A549 (cell line): ENCODE data around the gene GMPPB. TPM values are rescaled to one million over a fixed set of nuclear protein-coding genes. Genes with fewer than 3 reads are reported as not detected.

Source experiments
- ATAC-seq, 2 experiments: fragments of 200-7000 bp in 1 of 2; fragments of >200 bp in 1 of 2; cut with Nextera tagmentation in 1 of 2; cut with Tn5 transposase in 1 of 2; 3 replicates each; pipeline versions ENCODE4 v1.8.0 to v1.9.1; 2018 to 2020; ENCODE audit warnings: mild to moderate bottlenecking in 1 of 2, moderate library complexity in 1 of 2
- CTCF ChIA-PET: fragments of 300-600 bp; sonication (Branson Sonifier 250); formaldehyde crosslinking; extraction: SDS; loops from one replicate; lab custom pipeline; 2021; ENCODE audit warnings: antibody characterized with exemption, inconsistent platforms; lab: Yijun Ruan, JAX
- POLR2A ChIA-PET: fragments of 350-600 bp; formaldehyde crosslinking; extraction: SDS; loops from one replicate; lab custom pipeline; 2021; ENCODE audit warnings: antibody characterized with exemption, inconsistent platforms; lab: Yijun Ruan, JAX
- DNase-seq, 2 experiments: peaks; one replicate each; pipeline versions ENCODE4 v3.0.0 to v3.0.0-alpha.2; 2011 to 2016; ENCODE audit warnings: low read depth in 1 of 2, low spot score in 1 of 2
- FAIRE-seq: peaks from 2 replicates; lab custom pipeline; 2011; peaks lifted over from hg19 to GRCh38; lab: Jason Lieb, UNC
- H3K27ac ChIP-seq, 2 experiments: fragments of >200 bp; sonication (Bioruptor Twin); formaldehyde crosslinking; 3 replicates each; pipeline ENCODE4 v1.5.1; 2016 to 2017
- H3K4me1 ChIP-seq: fragments of >200 bp; sonication (Bioruptor Twin); formaldehyde crosslinking; 3 replicates; pipeline ENCODE4 v1.6.1; 2016
- H3K4me2 ChIP-seq: fragments of >200 bp; sonication (Bioruptor Twin); formaldehyde crosslinking; 3 replicates; pipeline ENCODE4 v1.6.1; 2016
- H3K4me3 ChIP-seq: fragments of >200 bp; sonication (Bioruptor Twin); formaldehyde crosslinking; 3 replicates; pipeline ENCODE4 v1.5.1; 2016
- H3K9me3 ChIP-seq: fragments of >200 bp; sonication (Bioruptor Twin); formaldehyde crosslinking; 3 replicates; pipeline ENCODE4 v1.6.1; 2016
- CBX8 ChIP-seq: fragments of 200-600 bp; sonication (generic); IDR thresholded peaks from 2 replicates; pipeline ENCODE4 v1.6.1; 2016
- CEBPB ChIP-seq, 2 experiments: fragments of >200 bp in 1 of 2; sonication (Bioruptor Twin) in 1 of 2; formaldehyde crosslinking in 1 of 2; IDR thresholded peaks; 2 replicates each; pipeline ENCODE4 v1.6.1; 2012 to 2016
- CHD2 ChIP-seq: fragments of 150-350 bp; IDR thresholded peaks from 2 replicates; pipeline ENCODE4 v1.6.1; 2014; ENCODE audit warnings: low read length; ENCODE audit not compliant: partially characterized antibody
- CHD4 ChIP-seq: fragments of 200-600 bp; sonication (generic); IDR thresholded peaks from 2 replicates; pipeline ENCODE4 v1.6.1; 2016; ENCODE audit warnings: antibody characterized with exemption, mild to moderate bottlenecking, borderline replicate concordance
- EHF ChIP-seq: fragments of 250-450 bp; sonication (Bioruptor Pico); IDR thresholded peaks from 2 replicates; pipeline ENCODE4 v1.5.0; 2020; ENCODE audit warnings: mild to moderate bottlenecking
- ELK1 ChIP-seq: fragments of 150-350 bp; IDR thresholded peaks from 2 replicates; pipeline ENCODE4 v1.6.1; 2014; ENCODE audit warnings: low read depth, mild to moderate bottlenecking, low read length
- EP300 ChIP-seq, 2 experiments: fragments of >200 bp; sonication (Bioruptor Twin); formaldehyde crosslinking; IDR thresholded peaks; 2 replicates in 1 of 2; 3 replicates in 1 of 2; pipeline ENCODE4 v1.6.1; 2016 to 2017
- FOXS1 ChIP-seq: fragments of 250-450 bp; sonication (Bioruptor Pico); IDR thresholded peaks from 2 replicates; pipeline ENCODE4 v1.5.0; 2020; ENCODE audit warnings: mild to moderate bottlenecking, moderate library complexity
- HEYL ChIP-seq: fragments of 250-450 bp; sonication (Bioruptor Pico); IDR thresholded peaks from 2 replicates; pipeline ENCODE4 v1.8.0; 2021; ENCODE audit warnings: mild to moderate bottlenecking, moderate library complexity
- HMGXB4 ChIP-seq: fragments of 250-450 bp; sonication (Bioruptor Pico); IDR thresholded peaks from 2 replicates; pipeline ENCODE4 v1.5.0; 2021; ENCODE audit warnings: mild to moderate bottlenecking, moderate library complexity, borderline replicate concordance
- JUN ChIP-seq, 2 experiments: fragments of >200 bp; sonication (Bioruptor Twin); formaldehyde crosslinking; IDR thresholded peaks; 2 replicates in 1 of 2; 3 replicates in 1 of 2; pipeline ENCODE4 v1.6.1; 2016 to 2017
- JUNB ChIP-seq: fragments of >200 bp; sonication (Bioruptor Twin); formaldehyde crosslinking; IDR thresholded peaks from 2 replicates; pipeline ENCODE4 v1.6.1; 2016
- MYC ChIP-seq: IDR thresholded peaks from 2 replicates; pipeline ENCODE4 v1.6.1; 2012; ENCODE audit warnings: mild to moderate bottlenecking, inconsistent platforms, low read length, improper control_type of control experiment, borderline replicate concordance
- POLR2A ChIP-seq: IDR thresholded peaks from 2 replicates; pipeline ENCODE4 v1.6.1; 2012; ENCODE audit warnings: mild to moderate bottlenecking, low read length
- RFX5 ChIP-seq: fragments of 450-650 bp; IDR thresholded peaks from 2 replicates; pipeline ENCODE4 v1.7.1; 2014; ENCODE audit warnings: antibody characterized with exemption, mild to moderate bottlenecking, moderate library complexity
- TFCP2L1 ChIP-seq: fragments of 250-450 bp; sonication (Bioruptor Pico); IDR thresholded peaks from 2 replicates; pipeline ENCODE4 v1.5.0; 2021; ENCODE audit warnings: mild to moderate bottlenecking
- ZC3H11A ChIP-seq: fragments of 450-650 bp; IDR thresholded peaks from 2 replicates; pipeline ENCODE4 v1.6.1; 2014; ENCODE audit warnings: antibody characterized with exemption, mild to moderate bottlenecking
- WGBS: methylation state at CpG from one replicate; pipeline ENCODE4 v1.1.6; 2017; ENCODE audit errors: missing lambda C conversion rate; 5-methylcytosine and 5-hydroxymethylcytosine counted together
- polyA plus RNA-seq, 4 experiments: library from polyadenylated mRNA; depleted of rRNA in 3 of 4; stranded (reverse); fragments of >200 nt; fragmentation: RNase III in 1 of 4; extraction: RNeasy Plus Mini Kit Qiagen cat#74134 plus additional on column Dnase treatment in 1 of 4; gene quantifications; 2 replicates in 3 of 4; 3 replicates in 1 of 4; pipeline ENCODE4 v1.2.3, GENCODE V29; 2011 to 2017
- TF ChIP-seq, protein P1 (sequence below): IDR thresholded peaks from 2 replicates; pipeline ENCODE4 v1.6.1; 2012

GMPPB gene
- polyA plus RNA-seq, 2 of the 4 experiments (the other 2 are of a cell fraction), result 12.9 to 24.1 TPM

- ATAC-seq (no peak), DNase-seq (no peak), FAIRE-seq (no peak)
- Histone ChIP-seq H3K9me3 (no peaks in the 10 kb centered on the region), H3K4me1 (peaks cover 14% of the 10 kb centered on the region), H3K4me2 (no peak overlapping the region), H3K4me3 (no peak overlapping the region), H3K27ac (no peak overlapping the region)
- ChIA-PET CTCF (interaction anchor here (0.9 to 3.0 kb wide), 5 partner anchors 19 to 244 kb away, joined by 3 to 18 read pairs (median 4); partner anchors contain the start of gene INKA1), POLR2A (interaction anchor here (0.5 kb wide), 1 partner anchor 96 kb away, joined by 6 read pairs; no protein-coding TSS in a partner anchor)
- 86% methylated on average over 4 of the region's 4 CpGs for WGBS
- no peak for TF ChIP-seq FOXS1 (CRISPR knock-in tag)
- TF ChIP-seq EHF (CRISPR knock-in tag), result no peak
These were observed 2.7 kb downstream of the GMPPB start for GRCh38 chr3:49720855-49721595.

DNA sequence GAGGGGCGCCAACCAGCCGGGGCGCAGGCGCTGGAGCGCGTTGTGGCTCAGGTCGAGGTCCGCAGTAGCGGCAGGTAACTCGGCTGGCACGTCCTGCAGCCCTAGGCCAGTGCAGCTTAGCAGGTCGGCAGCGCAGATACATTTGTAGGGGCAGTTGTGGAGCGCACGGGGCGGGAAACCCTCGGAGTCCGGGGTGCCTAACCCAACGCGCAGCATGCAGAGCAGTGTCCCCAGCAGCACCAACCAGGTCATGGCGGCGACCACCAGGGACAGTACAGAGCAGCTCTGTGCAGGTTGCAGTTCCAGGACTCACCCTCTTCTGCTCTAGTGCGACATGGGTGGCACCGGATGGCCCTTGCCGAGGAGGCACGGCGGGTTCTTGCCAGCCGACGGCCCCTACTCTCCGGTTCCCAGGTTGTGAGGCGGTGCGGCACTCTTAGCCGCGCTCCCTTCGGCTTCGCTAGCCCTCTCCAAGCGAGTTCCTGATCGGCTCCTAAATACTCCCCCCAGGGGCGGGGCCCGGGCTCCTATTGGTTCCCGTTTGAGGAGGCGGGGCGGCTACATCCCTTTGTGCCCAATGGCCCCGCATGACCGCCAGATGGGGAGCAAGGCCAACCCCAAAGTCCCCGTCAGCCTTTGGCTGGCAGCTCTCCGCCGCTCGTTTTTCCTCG lies 4.4 kb downstream of the GMPPB start, which contains the start of gene AMIGO3:
AMIGO3 (minus strand) TSS at position 471 of the 671 bp plus-strand sequence; CDS start at position 252, 219 bp downstream.
- CTCF ChIA-PET, result interaction anchor here (1.1 to 3.7 kb wide), 4 partner anchors 11 to 120 kb away, joined by 4 to 24 read pairs (median 11); no protein-coding TSS in a partner anchor
- peak; percentile 82 to 96 for DNase-seq
- H3K4me1 ChIP-seq, result peaks cover 8% of the 10 kb centered on the region
- 70% methylated on average over 15 of the region's 50 CpGs for WGBS
- H3K4me3 ChIP-seq, result peak within 1 kb of the TSS; percentile 34; the same call in 2 of the 3 replicates
- H3K4me2 ChIP-seq, result peak within 1 kb of the TSS; percentile 84
- no peak for FAIRE-seq
- H3K9me3 ChIP-seq, result no peaks in the 10 kb centered on the region
- POLR2A ChIA-PET, result no interaction called here
- H3K27ac ChIP-seq, result peak within 1 kb of the TSS in 1 of 2 experiments; percentile 79; a peak in 3 of 6 replicates
- TF ChIP-seq MYC, result no peak
- no peak for TF ChIP-seq CEBPB (IDR thresholded peaks at IDR 0.05)
- no peak for TF ChIP-seq ZC3H11A
- TF ChIP-seq EHF (CRISPR knock-in tag), result no peak
- no peak for TF ChIP-seq RFX5
- no peak for TF ChIP-seq HEYL (CRISPR knock-in tag)
- TF ChIP-seq, protein P1, sequence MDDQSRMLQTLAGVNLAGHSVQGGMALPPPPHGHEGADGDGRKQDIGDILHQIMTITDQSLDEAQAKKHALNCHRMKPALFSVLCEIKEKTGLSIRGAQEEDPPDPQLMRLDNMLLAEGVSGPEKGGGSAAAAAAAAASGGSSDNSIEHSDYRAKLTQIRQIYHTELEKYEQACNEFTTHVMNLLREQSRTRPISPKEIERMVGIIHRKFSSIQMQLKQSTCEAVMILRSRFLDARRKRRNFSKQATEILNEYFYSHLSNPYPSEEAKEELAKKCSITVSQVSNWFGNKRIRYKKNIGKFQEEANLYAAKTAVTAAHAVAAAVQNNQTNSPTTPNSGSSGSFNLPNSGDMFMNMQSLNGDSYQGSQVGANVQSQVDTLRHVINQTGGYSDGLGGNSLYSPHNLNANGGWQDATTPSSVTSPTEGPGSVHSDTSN, result peak; percentile 65
- no peak for TF ChIP-seq CHD4
- no peak for TF ChIP-seq TFCP2L1 (CRISPR knock-in tag)
- no peak for TF ChIP-seq CHD2
- TF ChIP-seq JUN (IDR thresholded peaks at IDR 0.05), result peak in 1 of 2 experiments; percentile 47; a peak in 2 of 5 replicates
- no peak for TF ChIP-seq CBX8
- TF ChIP-seq EP300 (IDR thresholded peaks at IDR 0.05), result no peak
- TF ChIP-seq HMGXB4 (CRISPR knock-in tag), result no peak
- TF ChIP-seq ELK1, result no peak
- TF ChIP-seq POLR2A, result peak; percentile 63
- no peak for TF ChIP-seq JUNB
- TF ChIP-seq, all 56 proteins: peak for 3
- peak; percentile 63 to 77 for ATAC-seq
